Glomerular visceral epithelial cell (primary cell): Measurements from ENCODE around the gene INPP5A.
"Not testable (repeated sequence)": the region's sequence is repeated elsewhere in the genome, so short reads cannot be mapped to it uniquely, and the experiment has no call there.

ENCODE experiments used
- DNase-seq: peaks from one replicate; pipeline ENCODE4 v3.0.0-alpha.2; 2016; ENCODE audit errors: extremely low spot score

The INPP5A gene

DNA sequence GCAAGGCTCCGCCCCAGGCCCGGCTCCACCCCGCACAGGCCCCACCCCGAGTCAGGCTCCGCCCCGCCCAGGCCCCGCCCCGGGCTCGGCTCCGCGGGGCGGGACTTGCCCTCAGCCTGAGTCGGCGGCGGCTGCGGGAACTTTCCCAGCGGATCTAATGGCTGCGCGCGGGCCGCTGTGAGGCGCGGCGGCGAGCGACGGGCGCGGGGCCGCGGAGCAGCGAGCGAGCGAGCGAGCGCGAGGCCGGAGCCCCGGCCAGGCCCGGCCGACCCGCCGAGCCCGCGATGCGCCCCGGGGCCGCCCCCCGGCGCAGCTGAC is at the start of gene INPP5A:
INPP5A (plus strand) TSS at position 104 of the 318 bp plus-strand sequence. CDS start 310 bp downstream, outside the sequence.
- no peak for DNase-seq

GRCh38 chr10:132488231-132488821 is 49.3 kb upstream of the INPP5A start:
- no peak for DNase-seq

GRCh38 chr10:132489053-132489703 is 48.4 kb upstream of the INPP5A start:
- DNase-seq: no peak

DNA sequence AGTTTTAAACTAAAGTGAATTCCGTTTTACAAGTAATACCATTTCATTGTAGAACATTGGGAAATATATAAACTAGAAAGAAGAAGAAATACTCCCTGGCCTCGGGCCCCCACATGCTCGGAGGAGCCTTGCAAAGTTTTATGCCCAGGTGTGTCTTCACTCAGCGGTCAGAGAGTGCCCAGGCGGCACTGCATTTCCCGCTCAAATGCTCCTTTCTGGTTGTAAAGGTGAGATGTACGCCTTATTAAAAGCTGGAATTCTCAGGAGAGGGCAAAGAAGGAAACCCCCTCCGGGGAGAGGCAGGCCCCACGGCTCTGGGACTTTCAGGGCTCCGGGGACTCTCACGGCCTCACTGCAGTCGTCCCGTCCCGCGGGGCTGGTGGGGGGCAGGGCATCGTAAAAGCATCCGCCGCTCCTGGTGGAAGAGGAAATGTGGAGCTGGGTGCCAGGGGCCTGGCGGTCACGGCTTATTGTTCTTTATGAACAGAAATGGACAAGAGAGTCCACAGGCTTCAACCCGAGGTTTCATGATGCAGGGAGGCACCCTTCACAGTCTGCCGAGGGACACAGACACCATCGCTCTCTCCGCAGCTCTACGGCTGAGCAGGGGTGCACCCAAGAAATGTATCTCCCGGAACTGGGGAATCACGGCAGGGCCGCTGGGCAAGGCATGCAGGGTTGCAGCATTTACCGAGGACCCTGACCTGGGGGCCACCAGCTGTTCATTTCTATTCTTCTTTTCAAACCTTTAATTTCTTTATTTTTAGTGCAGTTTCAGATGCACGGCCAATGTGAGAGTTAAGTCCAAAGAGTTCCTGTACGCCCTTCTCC is 47.7 kb upstream of the INPP5A start:
- no peak for DNase-seq

GRCh38 chr10:132491534-132491933 is 46.1 kb upstream of the INPP5A start:
- DNase-seq: not testable (repeated sequence)

DNA sequence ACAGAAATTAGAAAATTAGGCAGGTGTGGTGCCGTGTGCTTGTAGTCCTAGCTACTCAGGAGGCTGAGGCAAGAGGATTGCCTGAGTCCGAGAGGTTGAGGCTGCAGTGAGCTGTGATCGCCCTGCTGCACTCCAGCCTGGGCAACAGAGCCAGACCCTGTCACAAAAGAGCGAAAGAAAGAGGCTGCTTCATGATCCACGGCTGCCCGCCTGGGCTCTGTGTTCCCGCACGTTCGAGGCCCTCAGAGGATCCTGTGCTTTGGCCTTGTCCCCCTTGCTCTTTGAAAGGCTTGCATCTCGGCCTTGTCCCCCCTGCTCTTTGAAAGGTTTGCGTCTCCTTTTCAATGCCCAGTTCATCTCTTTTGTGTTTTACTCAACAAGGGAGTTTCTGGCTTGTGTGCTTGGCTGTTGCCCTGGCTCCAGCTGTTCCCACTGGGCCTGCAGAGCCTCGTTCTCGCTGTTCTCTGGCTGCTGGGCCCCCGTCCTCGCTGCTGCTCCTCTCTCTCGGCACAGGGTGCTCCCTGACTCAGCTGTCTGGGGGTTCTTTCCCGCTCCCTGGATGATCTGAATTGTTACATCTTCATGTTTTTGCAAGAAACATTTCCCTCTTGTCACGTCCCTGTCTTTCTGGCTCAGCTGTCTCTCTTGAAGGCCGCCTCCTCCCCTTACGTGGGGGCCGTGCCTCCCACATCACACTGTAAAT is 45.1 kb upstream of the INPP5A start:
- no peak for DNase-seq

DNA sequence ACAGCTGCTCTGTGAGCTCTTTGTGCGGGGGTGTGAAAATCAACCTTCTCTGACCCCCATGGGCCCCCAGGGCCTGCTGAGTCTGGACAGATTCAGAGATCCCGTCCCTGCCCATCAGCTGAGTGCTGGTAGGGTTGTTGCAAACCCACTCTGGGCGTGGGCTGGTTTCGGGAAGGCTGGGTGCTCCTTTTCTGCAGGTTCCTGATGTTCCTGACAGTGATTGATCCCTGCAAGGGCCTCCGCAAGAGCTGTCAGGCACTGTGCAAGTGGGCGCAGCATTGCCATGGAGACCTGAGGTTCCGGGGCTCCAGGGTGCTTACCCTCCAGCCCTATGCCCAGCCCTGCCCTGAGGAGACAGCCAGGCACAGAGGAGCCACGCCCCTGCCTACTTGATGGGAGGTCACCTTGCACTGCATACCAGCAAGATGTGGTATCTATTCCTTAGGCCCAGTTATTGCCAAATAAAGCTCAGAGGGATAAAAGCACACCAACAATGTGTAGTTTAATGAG is 44.3 kb upstream of the INPP5A start:
- no peak for DNase-seq

- no peak for DNase-seq
These were observed 43.8 kb upstream of the INPP5A start for GRCh38 chr10:132493756-132494290.

DNA sequence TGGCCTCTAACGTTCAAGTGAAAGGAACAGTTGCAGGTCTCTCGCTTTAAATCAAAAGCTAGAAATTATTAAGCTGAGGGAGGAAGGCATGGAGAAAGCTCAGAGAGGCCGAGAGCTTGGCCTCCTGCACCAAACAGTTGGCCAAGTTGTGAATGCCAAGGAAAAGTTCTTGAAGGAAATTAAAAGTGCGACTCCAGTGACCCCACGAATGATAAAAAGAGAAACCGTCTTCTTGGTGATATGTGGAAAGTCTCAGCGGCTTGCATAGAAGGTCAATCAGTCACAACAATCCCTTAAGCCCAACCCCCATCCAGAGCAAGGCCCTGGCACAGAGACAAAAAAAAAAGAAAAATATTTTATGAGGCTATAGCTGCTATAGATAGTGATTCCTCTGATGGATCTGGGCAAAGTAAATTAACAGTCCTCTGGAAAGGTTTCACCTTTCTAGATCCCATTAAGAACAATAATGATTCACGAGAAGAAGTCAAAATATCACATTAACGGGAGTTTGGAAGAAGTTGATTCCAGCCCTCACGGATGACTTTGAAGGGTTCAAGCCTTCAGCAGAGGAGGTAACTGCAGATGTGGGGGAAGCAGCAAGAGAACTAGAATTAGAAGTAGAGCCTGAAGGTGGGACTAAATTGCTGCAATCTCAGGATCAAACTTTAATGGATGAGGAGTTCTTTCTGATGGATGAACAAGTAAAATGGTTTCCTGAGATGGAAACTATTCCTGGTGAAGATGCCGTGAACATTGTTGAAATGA is 42.5 kb upstream of the INPP5A start:
- DNase-seq: no peak

DNA sequence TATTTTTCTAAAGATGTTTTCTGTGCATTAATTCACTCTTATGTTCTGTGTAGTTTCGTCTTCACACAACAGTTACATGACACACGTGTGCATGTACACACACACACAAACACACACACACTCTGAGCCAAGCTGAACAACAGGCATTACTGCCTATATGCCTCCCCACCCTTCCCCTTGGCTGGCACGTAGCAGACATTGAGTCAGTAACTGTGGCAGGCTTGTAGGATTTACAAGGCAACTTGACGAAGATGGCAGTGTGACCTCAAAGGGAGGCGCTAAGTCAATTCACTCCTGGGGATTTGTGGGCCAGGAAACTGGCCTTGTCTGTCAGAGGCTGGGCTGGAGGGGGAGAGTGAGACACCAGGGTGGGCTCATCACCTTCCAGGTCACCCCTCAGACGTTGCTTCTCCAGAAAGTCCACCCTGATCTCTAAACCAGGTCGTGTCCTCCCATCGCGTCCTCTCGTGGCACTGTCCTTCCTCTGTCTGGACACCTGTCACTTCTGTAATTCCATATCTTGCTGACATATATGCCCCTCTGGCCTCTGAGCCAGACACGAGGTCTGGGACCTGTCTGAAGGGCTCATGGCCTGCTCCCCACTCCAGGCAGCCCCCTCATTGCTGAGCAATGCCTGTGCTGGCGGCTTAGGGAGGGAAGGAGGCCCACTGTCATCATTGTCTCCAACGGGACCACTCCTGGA is 41.1 kb upstream of the INPP5A start:
- DNase-seq: no peak

DNA sequence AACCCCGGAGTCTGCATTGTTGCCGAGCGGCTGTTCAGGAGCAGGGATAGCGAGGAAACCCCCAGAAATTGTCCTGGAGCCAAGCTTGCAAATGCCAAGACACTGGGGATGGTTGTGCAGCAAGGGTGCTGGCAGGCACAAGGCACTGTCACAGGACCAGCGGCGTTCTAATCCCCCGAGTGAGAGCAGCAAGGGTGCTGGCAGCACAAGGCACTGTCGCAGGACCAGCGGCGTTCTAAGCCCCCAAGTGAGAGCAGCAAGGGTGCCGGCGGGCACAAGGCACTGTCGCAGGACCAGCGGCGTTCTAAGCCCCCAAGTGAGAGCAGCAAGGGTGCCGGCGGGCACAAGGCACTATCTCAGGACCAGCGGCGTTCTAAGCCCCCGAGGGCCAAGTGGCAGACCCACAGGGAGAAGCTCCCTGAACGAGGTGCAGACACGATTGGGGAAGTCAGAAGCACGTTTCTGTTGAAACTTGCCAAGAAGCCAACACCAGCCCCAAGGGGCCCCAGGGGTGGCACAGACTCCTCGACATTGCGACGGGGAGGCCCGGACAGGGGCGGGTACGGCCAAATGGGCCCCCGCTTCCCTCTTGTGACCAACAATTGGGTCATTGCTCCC is 40.4 kb upstream of the INPP5A start:
- DNase-seq: no peak

DNA sequence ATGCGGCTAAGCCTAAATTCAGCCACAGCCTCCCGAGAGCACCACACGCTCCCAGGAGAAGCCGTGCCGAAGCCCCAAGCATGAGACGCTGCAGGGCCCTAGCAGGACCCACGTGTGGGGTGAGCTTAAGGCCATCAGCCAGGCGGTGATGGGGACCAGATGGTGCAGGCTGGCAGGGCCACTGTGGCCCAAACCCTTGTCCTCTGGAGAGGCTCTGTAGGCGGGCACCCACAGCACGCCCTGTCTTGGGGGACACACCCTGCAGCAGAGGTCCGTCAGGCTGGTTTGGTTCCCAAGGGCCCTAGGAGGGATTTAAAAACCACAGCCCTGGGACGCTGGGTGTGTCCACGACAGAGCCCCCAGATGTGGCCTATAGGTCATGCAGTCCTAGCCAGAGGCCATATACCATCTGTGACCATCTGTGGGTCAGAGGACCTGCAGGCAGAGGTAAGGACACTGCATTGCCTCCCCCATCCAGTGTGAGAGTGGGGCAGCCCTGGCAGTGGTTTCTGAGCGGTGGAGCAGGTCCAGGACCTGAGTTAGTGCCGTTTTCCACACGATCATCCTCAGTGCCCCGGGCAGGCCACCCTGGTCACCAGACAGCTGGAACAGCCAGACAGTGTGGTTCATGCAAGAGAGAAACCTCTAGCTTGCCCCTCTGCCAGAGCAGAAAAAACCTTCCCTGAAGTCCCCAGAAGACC is 39.6 kb upstream of the INPP5A start:
- no peak for DNase-seq

- no peak for DNase-seq
These were observed 38.8 kb upstream of the INPP5A start for GRCh38 chr10:132498562-132499366.

DNA sequence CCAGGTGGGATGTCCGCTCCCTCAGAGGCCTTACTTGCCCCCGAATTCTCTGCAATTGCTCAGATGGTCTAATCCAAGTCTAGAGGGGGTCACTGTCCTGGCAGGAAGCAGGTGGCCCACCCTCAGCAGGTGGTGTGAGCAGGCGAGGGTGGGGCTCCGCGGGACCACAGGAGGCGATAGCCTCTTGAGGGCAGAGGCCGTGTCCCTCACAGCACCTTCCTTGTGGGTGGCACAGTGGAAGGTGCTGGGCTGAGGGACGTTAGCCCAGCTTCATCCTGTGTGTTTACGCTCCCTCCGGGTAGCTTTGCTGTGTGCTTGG is 38.3 kb upstream of the INPP5A start:
- DNase-seq: no peak

GRCh38 chr10:132500781-132501415 is 36.7 kb upstream of the INPP5A start:
- DNase-seq: peak; percentile 53

DNA sequence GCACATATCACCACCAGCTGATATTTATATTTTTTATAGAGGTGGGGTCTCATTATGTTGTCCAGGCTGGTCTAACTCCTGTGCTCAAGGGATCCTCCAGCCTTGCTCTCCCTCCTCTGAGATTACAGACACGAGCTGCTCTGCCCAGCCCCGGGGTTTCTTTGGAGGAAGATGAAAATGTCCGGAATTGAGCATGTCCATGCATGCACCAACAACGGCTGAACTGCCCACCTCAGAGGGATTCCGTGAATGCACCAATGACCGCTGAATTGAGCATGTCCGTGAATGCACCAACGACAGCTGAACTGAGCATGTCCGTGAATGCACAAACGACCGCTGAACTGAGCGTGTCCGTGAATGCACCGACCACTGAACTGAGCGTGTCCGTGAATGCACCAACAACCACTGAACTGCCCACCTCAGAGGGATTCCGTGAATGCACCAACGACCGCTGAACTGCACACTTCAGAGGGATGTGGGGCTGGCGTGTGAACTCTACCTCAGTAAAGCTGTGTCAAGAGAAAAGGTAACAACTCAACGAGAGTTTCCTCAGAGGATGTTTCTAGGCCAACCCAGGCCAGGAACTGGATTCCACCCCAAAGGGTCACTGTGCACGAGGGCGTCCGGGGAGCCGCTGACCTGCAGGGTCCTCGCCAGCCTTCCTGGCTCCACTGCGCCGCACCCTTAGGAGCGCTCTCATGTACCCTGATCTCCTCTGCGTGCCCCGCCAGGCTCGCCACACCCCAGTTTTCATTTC is 34.9 kb upstream of the INPP5A start:
- DNase-seq: no peak

GRCh38 chr10:132503581-132504421 is 33.8 kb upstream of the INPP5A start:
- no peak for DNase-seq
